Transverse colon (tissue), 4 donors: ENCODE results near the gene KCTD19. TPM values are rescaled to one million over a fixed set of nuclear protein-coding genes. Genes with fewer than 3 reads are reported as not detected.
A peak's percentile ranks its signal among the peaks of the same experiment; 100 is the strongest.

Source experiments
- DNase-seq: peaks from one replicate; pipeline ENCODE4 v3.0.0-alpha.2; 2019
- H3K27ac ChIP-seq, 4 donors: fragments of 200-600 bp; sonication (generic); 2 replicates each; pipeline ENCODE4 v1.5.1; 2016 to 2018; ENCODE audit warnings: inconsistent platforms in 4 of 4
- H3K27me3 ChIP-seq: fragments of 200-600 bp; sonication (generic); 2 replicates; pipeline ENCODE4 v1.5.1; 2017; ENCODE audit warnings: inconsistent platforms
- H3K36me3 ChIP-seq, 4 donors: fragments of 200-600 bp; sonication (generic); 2 replicates each; pipeline ENCODE4 v1.5.1; 2017 to 2019; ENCODE audit warnings: inconsistent platforms in 4 of 4
- H3K4me1 ChIP-seq, 4 donors: fragments of 200-600 bp; sonication (generic); 2 replicates each; pipeline ENCODE4 v1.5.1; 2017 to 2020; ENCODE audit warnings: inconsistent platforms in 4 of 4
- H3K4me3 ChIP-seq, 4 donors: fragments of 200-600 bp; sonication (generic); 1 replicate in 1 of 4; 2 replicates in 3 of 4; pipeline versions ENCODE4 v1.5.1 to v1.6.1; 2017 to 2019; ENCODE audit warnings: inconsistent platforms in 4 of 4
- H3K9me3 ChIP-seq, 2 donors: fragments of 200-600 bp; sonication (generic); 2 replicates each; pipeline ENCODE4 v1.5.1; 2017 to 2019; ENCODE audit warnings: inconsistent platforms in 2 of 2
- EP300 ChIP-seq: sonication (generic); formaldehyde crosslinking; IDR thresholded peaks from one replicate; pipeline ENCODE4 v1.6.1; 2017; ENCODE audit warnings: antibody characterized with exemption, low read depth
- POLR2A ChIP-seq: fragments of 450-650 bp; IDR thresholded peaks from one replicate; pipeline ENCODE4 v1.6.1; 2016; ENCODE audit warnings: antibody characterized with exemption, mild to moderate bottlenecking, moderate library complexity
- POLR2AphosphoS5 ChIP-seq, 3 donors: sonication (generic); formaldehyde crosslinking; IDR thresholded peaks; one replicate each; pipeline ENCODE4 v1.6.1; 2016; ENCODE audit warnings: antibody characterized with exemption in 3 of 3
- WGBS, 2 donors: methylation state at CpG; one replicate each; pipeline ENCODE4 v1.1.5; 2018; ENCODE audit warnings: low coverage in 1 of 2; 5-methylcytosine and 5-hydroxymethylcytosine counted together
- in situ Hi-C, 4 donors: fragments of 200-750 bp; cut with MboI; loops; one replicate each; pipeline versions ENCODE4 v1.15.0 to v1.15.1; 2017; ENCODE audit warnings: low sequenced_read_pairs in 3 of 4, low pct_ligation_motif_present in 1 of 4, low pct_unique_long_range_greater_than_20kb in 1 of 4
- intact Hi-C: fragments of 100-400 bp; cut with DNase I; formaldehyde crosslinking; loops from one replicate; pipeline ENCODE4 v1.15.1; 2023; ENCODE audit warnings: low total_unique reads
- total RNA-seq, 4 donors: library from RNA; depleted of rRNA; stranded (reverse); fragments of >200 nt; gene quantifications; one replicate each; pipeline ENCODE4 v1.1.0, GENCODE V29; 2016
- TF ChIP-seq, protein P1 (sequence below), 5 experiments: fragments of 200-600 bp in 3 of 5; fragments of 450-650 bp in 2 of 5; sonication (generic) in 3 of 5; IDR thresholded peaks; 1 replicate in 2 of 5; 2 replicates in 3 of 5; pipeline ENCODE4 v1.5.1; 2016 to 2017; ENCODE audit warnings: antibody characterized with exemption in 5 of 5, inconsistent platforms in 3 of 5, mild to moderate bottlenecking in 2 of 5, moderate library complexity in 1 of 5

Gene KCTD19
- total RNA-seq, 4 donors from 2014 or later = not detected

DNA sequence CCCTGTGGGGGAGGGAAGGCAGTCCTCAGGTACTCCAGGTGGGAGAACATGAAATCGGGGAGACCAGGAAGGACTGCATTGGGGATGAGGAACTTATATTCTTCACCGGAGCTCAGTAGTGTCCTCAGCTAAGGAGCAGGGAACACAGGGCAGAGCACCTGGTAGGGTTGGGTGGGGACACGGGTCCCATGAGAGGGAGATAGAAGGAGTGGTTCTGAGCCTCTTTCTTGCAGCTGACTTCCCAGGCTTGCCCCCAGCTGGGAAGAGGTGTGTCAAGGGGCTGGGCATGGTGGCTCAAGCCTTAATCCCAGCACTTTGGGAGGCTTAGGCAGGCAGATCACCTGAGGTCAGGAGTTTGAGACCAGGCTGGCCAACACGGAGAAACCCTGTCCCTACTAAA lies 81.4 kb downstream of the KCTD19 start:
- peaks cover 23% of the 10 kb centered on the region for H3K27me3 ChIP-seq
- H3K36me3 ChIP-seq = no peaks in the 10 kb centered on the region
- TF ChIP-seq POLR2AphosphoS5 (IDR thresholded peaks at IDR 0.05) (no peak), EP300 (no peak), POLR2A (no peak)
- TF ChIP-seq, protein P1, sequence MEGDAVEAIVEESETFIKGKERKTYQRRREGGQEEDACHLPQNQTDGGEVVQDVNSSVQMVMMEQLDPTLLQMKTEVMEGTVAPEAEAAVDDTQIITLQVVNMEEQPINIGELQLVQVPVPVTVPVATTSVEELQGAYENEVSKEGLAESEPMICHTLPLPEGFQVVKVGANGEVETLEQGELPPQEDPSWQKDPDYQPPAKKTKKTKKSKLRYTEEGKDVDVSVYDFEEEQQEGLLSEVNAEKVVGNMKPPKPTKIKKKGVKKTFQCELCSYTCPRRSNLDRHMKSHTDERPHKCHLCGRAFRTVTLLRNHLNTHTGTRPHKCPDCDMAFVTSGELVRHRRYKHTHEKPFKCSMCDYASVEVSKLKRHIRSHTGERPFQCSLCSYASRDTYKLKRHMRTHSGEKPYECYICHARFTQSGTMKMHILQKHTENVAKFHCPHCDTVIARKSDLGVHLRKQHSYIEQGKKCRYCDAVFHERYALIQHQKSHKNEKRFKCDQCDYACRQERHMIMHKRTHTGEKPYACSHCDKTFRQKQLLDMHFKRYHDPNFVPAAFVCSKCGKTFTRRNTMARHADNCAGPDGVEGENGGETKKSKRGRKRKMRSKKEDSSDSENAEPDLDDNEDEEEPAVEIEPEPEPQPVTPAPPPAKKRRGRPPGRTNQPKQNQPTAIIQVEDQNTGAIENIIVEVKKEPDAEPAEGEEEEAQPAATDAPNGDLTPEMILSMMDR (IDR thresholded peaks at IDR 0.05) = no peak
- H3K27ac ChIP-seq = peak overlapping the region; percentile 94 to 95 (median 94)
- intact Hi-C loops = no loop called here
- DNase-seq = no peak
- H3K9me3 ChIP-seq = no peaks in the 10 kb centered on the region
- in situ Hi-C loops = no loop called here
- H3K4me1 ChIP-seq = peaks cover 43 to 74% (median 67%) of the 10 kb centered on the region in 4 donors
- 67% methylated on average over 4 of the region's 4 CpGs; no CpG with 5 or more reads in 1 of the 2 donors for WGBS, 2 donors
- H3K4me3 ChIP-seq = no peak overlapping the region

DNA sequence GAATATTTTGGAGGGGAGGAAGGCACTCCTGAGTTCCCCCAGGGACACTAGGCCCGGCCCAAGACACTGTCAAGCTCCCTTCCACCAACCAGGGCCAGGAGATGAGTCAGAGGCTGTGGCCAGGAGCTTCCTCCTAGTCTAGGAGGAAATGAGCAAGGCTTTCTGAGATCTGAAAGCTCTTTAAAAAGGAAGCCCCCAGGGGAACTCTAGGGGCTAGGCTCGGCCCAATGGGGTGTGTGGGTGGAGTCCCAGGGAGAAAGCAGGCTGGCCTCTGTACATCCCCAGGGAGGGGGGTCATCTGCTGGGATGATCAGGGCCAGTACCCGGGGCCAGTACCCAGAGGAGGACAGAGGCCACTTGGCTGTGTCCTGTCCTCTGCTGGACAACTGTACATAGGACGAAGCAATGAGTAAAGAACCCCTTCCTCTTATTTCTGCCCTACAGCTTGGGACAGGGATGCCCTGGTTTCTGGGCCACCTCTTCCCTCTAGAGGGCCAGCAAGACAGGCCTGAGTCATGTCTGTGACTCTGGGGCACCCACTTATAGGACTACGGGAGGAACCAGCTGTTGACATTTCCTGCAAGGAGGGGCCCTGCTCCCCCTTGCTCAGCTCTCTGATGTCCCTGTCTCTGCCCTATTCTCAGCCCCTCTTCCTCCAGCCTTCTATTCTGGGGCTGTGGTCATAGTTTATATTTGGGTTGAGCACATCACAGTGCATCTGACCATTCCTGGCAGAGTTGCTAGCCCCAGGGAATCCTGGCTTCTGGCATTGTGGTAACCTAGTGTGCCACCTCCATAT lies 82.0 kb downstream of the KCTD19 start:
- intact Hi-C loops = no loop called here
- Histone ChIP-seq H3K27me3 (peaks cover 17% of the 10 kb centered on the region), H3K9me3 (no peaks in the 10 kb centered on the region), H3K4me3 (no peak overlapping the region), H3K36me3 (no peaks in the 10 kb centered on the region), H3K4me1 (peaks cover 43 to 76% (median 69%) of the 10 kb centered on the region in 4 donors), H3K27ac (peak overlapping the region; percentile 94 to 95 (median 94))
- TF ChIP-seq EP300 (no peak), POLR2AphosphoS5 (IDR thresholded peaks at IDR 0.05) (no peak), POLR2A (no peak)
- TF ChIP-seq, protein P1 (IDR thresholded peaks at IDR 0.05) = no peak
- WGBS, 2 donors = 0 to 20% methylated on average over 1 to 5 of the region's 5 CpGs
- in situ Hi-C loops = no loop called here
- DNase-seq = peak; percentile 76

DNA sequence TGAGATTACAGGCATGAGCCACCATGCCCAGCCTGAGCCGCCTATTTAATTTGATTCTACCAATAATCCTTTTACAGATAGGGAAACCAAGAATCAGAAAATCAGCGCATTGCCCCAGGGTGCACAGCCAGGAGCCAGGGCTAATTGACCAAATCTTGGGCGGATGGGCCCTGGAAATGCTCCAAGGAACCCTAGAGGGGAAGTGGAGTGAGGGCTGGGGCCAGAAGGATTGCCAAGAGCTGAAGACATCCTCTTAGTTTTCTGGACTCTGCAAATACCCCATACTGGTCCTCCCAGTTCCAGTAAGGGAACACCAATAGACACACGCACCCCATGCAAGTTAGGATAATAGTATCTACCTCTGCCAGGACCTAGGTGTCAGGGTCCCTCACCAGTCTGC lies 83.1 kb downstream of the KCTD19 start:
- H3K27me3 ChIP-seq = peaks cover 6% of the 10 kb centered on the region
- peaks cover 0 to 1% (median 0%) of the 10 kb centered on the region in 4 donors for H3K36me3 ChIP-seq
- no peak overlapping the region for H3K4me3 ChIP-seq
- in situ Hi-C loops (no loop called here), intact Hi-C loops (no loop called here)
- H3K9me3 ChIP-seq = no peaks in the 10 kb centered on the region
- no peak for DNase-seq
- WGBS, 2 donors = 76 to 80% methylated on average over 2 to 4 of the region's 4 CpGs
- peaks cover 43 to 68% (median 62%) of the 10 kb centered on the region in 4 donors for H3K4me1 ChIP-seq
- peak overlapping the region; percentile 94 to 95 (median 94) for H3K27ac ChIP-seq
- no peak for TF ChIP-seq POLR2A
- TF ChIP-seq, protein P1 (IDR thresholded peaks at IDR 0.05) = no peak
- no peak for TF ChIP-seq EP300
- TF ChIP-seq POLR2AphosphoS5 (IDR thresholded peaks at IDR 0.05) = no peak

DNA sequence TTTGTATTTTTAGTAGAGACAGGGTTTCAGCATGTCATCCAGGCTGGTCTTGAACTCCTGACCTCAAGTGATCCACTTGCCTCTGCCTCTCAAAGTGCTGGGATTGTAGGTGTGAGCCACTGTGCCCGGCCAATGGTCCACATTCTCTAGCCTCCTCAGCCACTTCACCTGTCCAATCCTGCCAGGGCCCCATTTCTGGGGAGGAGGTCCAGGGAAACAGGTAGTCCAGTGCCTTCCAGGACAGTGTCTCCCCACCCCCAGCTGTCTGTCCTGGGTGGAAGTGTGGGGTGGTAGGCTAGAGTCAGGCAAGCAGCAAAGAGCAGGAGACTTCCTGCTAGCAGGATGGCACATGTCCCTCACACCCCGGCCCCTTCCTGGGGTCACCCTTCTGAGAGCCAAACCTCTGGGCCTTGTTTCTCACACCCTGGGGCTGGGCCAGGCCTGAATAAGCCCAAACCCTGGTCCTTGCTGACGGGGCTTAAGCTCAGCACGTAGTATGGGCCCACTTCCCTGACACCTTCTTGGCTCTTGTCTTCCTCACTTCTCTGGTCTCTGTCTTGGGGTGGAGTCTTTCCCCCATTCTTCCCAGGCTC lies 84.3 kb downstream of the KCTD19 start:
- no peaks in the 10 kb centered on the region for H3K9me3 ChIP-seq
- no peaks in the 10 kb centered on the region for H3K27me3 ChIP-seq
- TF ChIP-seq, protein P1 (IDR thresholded peaks at IDR 0.05) = no peak
- TF ChIP-seq POLR2AphosphoS5 (IDR thresholded peaks at IDR 0.05) = no peak
- TF ChIP-seq POLR2A = no peak
- TF ChIP-seq EP300 = no peak
- intact Hi-C loops (no loop called here), in situ Hi-C loops (no loop called here)
- 77% methylated on average over 4 of the region's 4 CpGs; no CpG with 5 or more reads in 1 of the 2 donors for WGBS, 2 donors
- no peak overlapping the region for H3K4me3 ChIP-seq
- H3K27ac ChIP-seq = peak overlapping the region; percentile 79 to 94 (median 84)
- DNase-seq = no peak
- peaks cover 34 to 59% (median 53%) of the 10 kb centered on the region in 4 donors for H3K4me1 ChIP-seq
- peaks cover 0 to 14% (median 1%) of the 10 kb centered on the region in 4 donors for H3K36me3 ChIP-seq
